Activated naive CD4-positive, alpha-beta T cell treated with anti-CD3 and anti-CD28 coated beads, Interleukin-2, amount 50 U/mL, for 16 hours (primary cell): ENCODE results near the gene HTR3C.

Experiments
- DNase-seq: peaks from one replicate; pipeline ENCODE4 v3.0.0-alpha.2; 2020

The HTR3C gene

GRCh38 chr3:184096811-184097383 lies 44.0 kb downstream of the HTR3C start, which contains the start of gene HTR3E:
Gene HTR3E, plus strand, starts transcription at chr3:184097064. Its CDS starts 466 bp downstream, at chr3:184097530.
- no peak for DNase-seq

GRCh38 chr3:184097556-184097955 lies 44.7 kb downstream of the HTR3C start:
- no peak for DNase-seq

GRCh38 chr3:184099806-184100686 lies 47.2 kb downstream of the HTR3C start:
- DNase-seq: no peak
